ENCODE measurements around the gene CD300LF.

DNA sequence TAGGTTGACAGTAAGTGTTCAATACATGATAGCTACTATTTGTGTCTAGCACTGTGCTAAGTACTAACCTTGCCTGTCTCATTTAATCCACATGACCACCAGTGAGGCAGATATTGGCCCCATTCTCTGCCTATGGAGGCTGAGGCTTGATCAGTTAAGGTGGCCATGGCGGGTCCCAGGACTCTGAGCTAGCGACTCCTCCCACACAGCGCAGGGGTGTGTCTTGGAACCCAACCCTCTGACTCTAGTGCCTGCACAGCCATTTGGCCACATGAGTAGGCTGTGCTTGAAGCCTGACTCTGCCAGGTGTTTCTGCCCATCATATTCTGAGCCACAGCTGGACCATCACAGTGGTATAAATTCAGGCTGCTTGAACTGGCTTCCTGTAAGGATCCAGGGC is 42.1 kb upstream of the CD300LF start:
- no peak for TF ChIP-seq EP300 (IDR thresholded peaks at IDR 0.05; ENCODE audit: low read depth)
- TF ChIP-seq, protein P1, sequence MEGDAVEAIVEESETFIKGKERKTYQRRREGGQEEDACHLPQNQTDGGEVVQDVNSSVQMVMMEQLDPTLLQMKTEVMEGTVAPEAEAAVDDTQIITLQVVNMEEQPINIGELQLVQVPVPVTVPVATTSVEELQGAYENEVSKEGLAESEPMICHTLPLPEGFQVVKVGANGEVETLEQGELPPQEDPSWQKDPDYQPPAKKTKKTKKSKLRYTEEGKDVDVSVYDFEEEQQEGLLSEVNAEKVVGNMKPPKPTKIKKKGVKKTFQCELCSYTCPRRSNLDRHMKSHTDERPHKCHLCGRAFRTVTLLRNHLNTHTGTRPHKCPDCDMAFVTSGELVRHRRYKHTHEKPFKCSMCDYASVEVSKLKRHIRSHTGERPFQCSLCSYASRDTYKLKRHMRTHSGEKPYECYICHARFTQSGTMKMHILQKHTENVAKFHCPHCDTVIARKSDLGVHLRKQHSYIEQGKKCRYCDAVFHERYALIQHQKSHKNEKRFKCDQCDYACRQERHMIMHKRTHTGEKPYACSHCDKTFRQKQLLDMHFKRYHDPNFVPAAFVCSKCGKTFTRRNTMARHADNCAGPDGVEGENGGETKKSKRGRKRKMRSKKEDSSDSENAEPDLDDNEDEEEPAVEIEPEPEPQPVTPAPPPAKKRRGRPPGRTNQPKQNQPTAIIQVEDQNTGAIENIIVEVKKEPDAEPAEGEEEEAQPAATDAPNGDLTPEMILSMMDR (IDR thresholded peaks at IDR 0.05) = no peak
